Activated CD8-positive, alpha-beta memory T cell treated with anti-CD3 and anti-CD28 coated beads, Interleukin-2, amount 50 U/mL, for 24 hours (primary cell): Measurements from ENCODE around the gene SLC44A1.
"Not testable (repeated sequence)": the region's sequence is repeated elsewhere in the genome, so short reads cannot be mapped to it uniquely, and the experiment has no call there.

ENCODE experiments used
- DNase-seq: peaks from one replicate; pipeline ENCODE4 v3.0.0-alpha.2; 2020; ENCODE audit errors: extremely low read depth

The SLC44A1 gene

GRCh38 chr9:105242557-105242956 lies 1.9 kb upstream of the SLC44A1 start:
- no peak for DNase-seq

GRCh38 chr9:105243015-105243686 lies 1.3 kb upstream of the SLC44A1 start:
- no peak for DNase-seq

- no peak for DNase-seq
Measured at GRCh38 chr9:105244734-105245028, 230 bp downstream of the SLC44A1 start.

DNA sequence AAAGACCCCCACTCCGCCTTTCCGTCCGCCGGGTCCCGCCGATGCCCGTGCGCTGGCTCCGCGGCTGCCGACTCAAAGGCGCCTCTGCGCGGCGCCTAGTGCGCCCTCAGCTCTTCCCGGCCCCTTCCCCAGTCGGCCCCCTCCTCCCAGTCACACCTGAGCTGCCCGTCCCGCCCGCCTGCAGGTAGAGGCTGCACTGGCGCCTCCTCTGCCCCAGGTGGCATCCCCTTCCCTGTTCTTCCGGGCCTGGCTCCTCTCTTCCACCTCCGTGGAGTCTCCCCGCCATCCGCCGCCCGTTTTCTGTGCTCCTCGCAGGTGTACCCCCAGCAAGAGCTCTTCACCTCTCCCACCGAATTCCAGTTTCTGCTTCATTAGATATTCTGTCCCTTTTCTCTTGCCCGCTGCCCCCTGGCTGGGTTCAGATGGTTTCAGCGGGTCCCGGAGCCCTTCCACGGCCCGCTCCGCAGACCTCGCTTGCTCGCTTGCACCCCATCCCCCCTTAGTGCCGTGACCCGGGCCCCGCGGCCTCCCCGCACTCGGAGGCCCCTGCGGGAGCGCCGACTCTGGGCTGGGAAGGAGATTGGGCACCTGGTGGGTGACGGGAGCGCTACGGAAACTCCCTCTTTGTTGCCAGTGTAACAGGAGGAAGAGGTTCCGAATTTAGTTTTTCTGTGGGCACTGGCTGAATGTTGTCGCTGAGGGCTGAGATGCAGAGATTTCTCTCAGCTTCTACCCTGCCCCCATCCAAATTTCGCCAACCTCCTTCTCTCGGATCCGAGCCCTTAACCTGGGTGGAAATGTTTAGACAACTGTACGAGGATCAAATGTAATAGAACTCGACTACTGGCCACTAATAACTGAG lies 809 bp downstream of the SLC44A1 start:
- DNase-seq: no peak

DNA sequence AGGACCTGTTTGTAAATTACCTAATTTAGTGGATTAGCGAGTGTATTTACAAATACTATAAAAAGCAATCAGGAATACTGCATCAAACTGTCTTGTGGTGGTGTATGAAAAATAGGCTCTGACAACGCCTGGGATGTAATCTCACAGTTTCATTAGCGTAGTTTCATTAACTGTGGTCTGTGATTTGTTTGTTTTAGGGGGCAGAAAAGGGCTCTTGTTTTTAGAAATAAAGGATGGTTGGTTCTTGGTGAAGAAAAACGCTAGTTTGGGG lies 1.4 kb downstream of the SLC44A1 start:
- no peak for DNase-seq

- DNase-seq: no peak
Measured at GRCh38 chr9:105246656-105247173, 2.3 kb downstream of the SLC44A1 start.

DNA sequence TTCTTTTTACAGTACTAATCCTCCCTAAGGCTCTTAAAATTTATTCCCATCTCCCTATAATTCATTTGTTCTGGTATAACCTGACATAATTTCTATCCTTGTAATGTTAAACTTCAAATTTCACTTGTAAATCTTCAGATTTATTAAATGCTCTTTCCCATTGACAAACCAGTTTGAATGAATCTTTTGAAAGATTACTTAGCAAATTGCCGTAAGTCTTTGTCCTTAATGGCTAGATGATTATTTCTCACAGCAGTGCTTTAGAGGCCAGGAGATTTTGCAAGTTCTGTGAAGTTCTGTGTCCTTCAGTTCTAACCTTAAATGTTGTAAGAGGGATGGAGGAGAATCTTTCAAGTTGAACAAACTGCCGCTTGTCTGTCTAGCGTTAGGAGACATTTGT lies 4.2 kb downstream of the SLC44A1 start:
- no peak for DNase-seq

GRCh38 chr9:105251133-105251532 lies 6.7 kb downstream of the SLC44A1 start:
- DNase-seq: no peak

GRCh38 chr9:105251733-105252404 lies 7.4 kb downstream of the SLC44A1 start:
- no peak for DNase-seq

DNA sequence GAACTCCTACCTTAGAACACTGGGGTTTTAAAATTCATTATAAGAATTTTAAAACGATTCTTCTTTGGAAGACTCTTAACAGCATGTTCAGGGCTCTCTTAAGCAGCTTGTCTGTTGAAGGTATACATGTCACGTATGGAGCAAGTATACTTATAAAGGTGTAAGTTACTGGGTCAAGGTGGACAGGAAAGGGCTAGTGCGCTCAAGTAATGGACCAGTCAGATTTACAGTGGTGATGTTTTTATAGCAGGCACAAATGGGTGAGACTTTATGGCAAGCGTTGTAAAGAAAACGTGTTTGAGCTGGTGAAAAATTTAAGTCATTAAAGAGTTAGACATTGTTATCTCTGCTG lies 7.9 kb downstream of the SLC44A1 start:
- DNase-seq: no peak

- DNase-seq: no peak
Measured at GRCh38 chr9:105254226-105254625, 9.8 kb downstream of the SLC44A1 start.

DNA sequence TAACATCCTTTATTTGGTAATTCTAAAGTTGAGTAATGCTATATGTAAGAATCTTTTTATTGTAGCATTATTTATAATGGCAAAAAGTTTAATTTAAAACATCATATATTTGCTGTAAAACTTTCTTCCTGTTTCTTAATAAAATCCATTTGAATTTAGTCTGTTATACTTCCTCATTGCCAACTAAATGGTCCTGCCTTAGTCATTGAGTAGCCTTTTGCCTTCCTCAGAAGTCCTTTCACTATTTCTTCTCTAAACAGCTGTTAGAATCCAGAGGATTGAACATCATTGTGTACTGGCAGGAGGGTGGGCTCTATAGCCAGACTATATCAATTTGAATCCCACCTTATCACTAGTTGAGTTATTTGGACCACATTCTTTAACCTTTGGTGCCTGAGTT lies 11.0 kb downstream of the SLC44A1 start:
- DNase-seq: no peak

DNA sequence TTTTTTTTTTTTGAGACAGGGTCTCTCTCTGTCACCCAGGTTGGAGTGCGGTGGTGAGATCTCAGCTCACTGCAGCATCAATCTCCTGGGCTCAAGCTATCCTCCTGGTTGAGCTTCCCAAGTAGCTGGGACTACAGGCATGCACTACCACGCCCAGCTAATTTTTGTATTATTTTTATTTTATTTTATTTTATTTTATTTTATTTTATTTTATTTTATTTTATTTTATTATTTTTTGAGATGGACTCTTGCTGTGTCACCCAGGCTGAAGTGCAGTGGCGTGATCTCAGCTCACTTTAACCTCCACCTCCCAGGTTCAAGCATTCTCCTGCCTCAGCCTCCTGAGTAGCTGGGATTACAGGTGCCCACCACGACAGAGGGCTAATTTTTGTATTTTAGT lies 12.1 kb downstream of the SLC44A1 start:
- not testable (repeated sequence) for DNase-seq

DNA sequence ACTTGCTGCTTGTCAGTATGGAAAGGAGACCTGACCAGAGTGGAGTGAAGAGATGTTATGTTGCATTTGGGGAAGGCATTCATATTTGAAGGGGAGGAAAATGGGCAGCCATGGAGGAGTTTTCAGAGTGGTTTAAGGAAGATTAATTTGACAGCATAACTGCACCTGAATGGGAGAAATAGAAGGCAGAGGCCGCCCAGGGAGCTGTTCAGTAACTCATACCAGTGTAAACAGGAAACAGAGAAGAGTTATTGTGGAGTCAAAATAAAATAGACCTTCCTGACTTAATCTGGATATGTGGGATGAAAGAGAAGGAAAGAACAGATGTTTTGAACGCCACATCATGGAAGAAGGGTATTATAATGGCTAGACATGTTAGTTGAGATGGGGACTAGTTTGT lies 13.4 kb downstream of the SLC44A1 start:
- DNase-seq: no peak

- DNase-seq: no peak
Measured at GRCh38 chr9:105258225-105258737, 13.8 kb downstream of the SLC44A1 start.

GRCh38 chr9:105259274-105259673 lies 14.8 kb downstream of the SLC44A1 start:
- no peak for DNase-seq

DNA sequence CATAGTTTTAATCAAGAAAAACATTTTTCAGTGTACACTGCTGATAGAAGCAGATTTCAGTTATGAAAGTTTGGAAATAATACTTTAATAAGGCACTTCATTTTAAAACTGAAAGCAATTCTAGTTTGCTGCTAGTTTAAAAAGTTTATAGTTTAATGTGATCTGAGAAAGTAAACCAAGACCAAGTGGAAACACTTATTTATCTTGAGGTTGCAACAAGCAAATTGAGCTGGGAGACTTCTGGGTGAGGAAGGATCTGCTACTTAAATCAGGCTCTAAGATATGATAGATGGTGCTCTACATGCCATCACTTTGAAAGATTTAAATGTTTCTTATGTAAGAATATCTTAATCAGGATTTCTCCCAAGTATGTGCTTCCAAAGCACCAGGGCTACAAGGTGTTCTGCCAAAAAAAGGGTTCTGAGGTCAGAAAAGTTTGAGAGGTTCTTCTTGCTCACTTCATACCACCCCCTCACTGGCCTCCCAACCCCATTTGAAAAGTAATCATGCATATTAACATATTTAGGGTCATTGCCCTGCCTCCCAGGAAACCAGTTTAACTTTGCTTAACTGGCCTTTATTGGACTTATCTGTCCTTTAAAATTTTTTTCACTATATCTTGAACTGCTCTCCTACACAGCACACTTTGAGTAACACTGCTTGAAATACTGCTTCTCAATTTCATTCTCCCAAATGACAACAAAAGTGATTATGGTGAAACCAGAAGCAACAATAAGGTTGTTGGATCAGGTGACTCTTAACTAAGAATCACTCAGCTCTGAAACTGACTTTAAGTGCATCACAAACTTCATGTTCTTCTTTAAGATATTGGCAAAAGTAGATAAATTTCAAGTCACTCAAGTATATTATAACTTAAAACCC lies 15.5 kb downstream of the SLC44A1 start:
- no peak for DNase-seq

DNA sequence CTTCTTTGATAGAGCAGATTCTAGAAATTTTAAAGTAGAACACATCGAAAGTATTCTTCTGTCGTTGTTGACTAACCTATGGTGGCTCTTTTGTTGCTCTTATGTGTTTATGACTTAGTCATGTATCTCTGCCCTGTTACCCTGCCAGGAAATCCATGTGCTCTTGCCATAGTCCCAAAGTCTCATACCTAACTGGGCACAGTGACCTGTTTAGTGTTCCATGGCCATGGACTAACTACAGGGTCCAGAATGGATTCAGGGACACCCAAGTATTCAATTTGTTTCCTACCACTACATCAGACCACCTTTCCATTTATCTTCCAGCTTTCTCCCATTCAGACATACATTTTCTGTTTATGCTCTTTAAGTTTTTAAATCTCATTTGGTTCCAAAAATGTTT lies 18.0 kb downstream of the SLC44A1 start:
- DNase-seq: no peak

DNA sequence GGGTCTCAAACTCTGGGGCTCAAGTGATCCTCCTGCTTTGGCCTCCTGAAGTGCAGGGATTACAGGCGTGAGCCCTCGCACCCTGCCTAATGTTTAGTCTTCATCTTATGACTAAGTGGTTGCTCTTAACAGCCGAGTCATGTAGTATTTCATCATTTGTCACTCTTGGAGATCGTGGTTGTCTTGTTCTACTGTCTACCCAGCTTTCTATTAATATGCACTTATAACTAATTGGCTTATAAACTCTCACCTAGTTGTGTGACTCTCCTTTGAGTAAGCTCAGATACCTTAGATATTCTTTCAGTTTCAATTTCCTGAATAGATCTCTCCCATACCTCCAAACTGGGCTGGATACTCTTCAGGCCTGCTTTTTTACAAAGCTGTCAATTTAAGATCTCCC lies 19.9 kb downstream of the SLC44A1 start:
- no peak for DNase-seq

- not testable (repeated sequence) for DNase-seq
Measured at GRCh38 chr9:105268254-105268653, 23.8 kb downstream of the SLC44A1 start.

GRCh38 chr9:105269593-105269992 lies 25.1 kb downstream of the SLC44A1 start:
- DNase-seq: no peak

GRCh38 chr9:105270711-105271110 lies 26.3 kb downstream of the SLC44A1 start:
- no peak for DNase-seq
